HG03139 (cell line): ENCODE measurements around the gene AOC3.

Source experiments
- ATAC-seq: cut with Tn5 transposase; IDR thresholded peaks from one replicate; pipeline ENCODE4 v1.9.1; 2021; ENCODE audit not compliant: unreplicated experiment

AOC3 gene

GRCh38 chr17:42850954-42851353, at the start of gene AOC3:
TSS of gene AOC3 (plus strand) at chr17:42851199. CDS start at chr17:42851344, 145 bp downstream.
- ATAC-seq: no peak

GRCh38 chr17:42803074-42803883, 47.7 kb upstream of the AOC3 start:
- ATAC-seq: no peak

GRCh38 chr17:42804918-42805367, 46.1 kb upstream of the AOC3 start:
- ATAC-seq: no peak

- no peak for ATAC-seq
Observed at GRCh38 chr17:42806249-42806648, 44.8 kb upstream of the AOC3 start.

- no peak for ATAC-seq
Observed at GRCh38 chr17:42809250-42809649, 41.7 kb upstream of the AOC3 start.

- no peak for ATAC-seq
Observed at GRCh38 chr17:42814633-42815399, 36.2 kb upstream of the AOC3 start.

- ATAC-seq: no peak
Observed at GRCh38 chr17:42817866-42818265, 33.1 kb upstream of the AOC3 start.

GRCh38 chr17:42818379-42818778, 32.6 kb upstream of the AOC3 start:
- ATAC-seq: no peak

- no peak for ATAC-seq
Observed at GRCh38 chr17:42819939-42820535, 31.0 kb upstream of the AOC3 start.

GRCh38 chr17:42821176-42821575, 29.8 kb upstream of the AOC3 start:
- ATAC-seq: no peak

- ATAC-seq: no peak
Observed at GRCh38 chr17:42827472-42827871, 23.5 kb upstream of the AOC3 start.

GRCh38 chr17:42830971-42831370, 20.0 kb upstream of the AOC3 start:
- ATAC-seq: no peak

GRCh38 chr17:42832213-42832933, 18.6 kb upstream of the AOC3 start:
- peak; percentile 6 for ATAC-seq

GRCh38 chr17:42832934-42833766, 17.8 kb upstream of the AOC3 start, which contains the start of gene PSME3:
TSS of gene PSME3 (plus strand) at chr17:42833397. CDS start at chr17:42833632, 235 bp downstream.
- ATAC-seq: peak; percentile 73

GRCh38 chr17:42833767-42834422, 17.1 kb upstream of the AOC3 start:
- peak; percentile 17 for ATAC-seq

GRCh38 chr17:42835732-42836131, 15.3 kb upstream of the AOC3 start:
- no peak for ATAC-seq

- ATAC-seq: no peak
Observed at GRCh38 chr17:42841975-42842685, 8.9 kb upstream of the AOC3 start.

- ATAC-seq: no peak
Observed at GRCh38 chr17:42843358-42843934, 7.6 kb upstream of the AOC3 start.

- no peak for ATAC-seq
Observed at GRCh38 chr17:42844271-42844670, 6.7 kb upstream of the AOC3 start, which contains the start of gene AOC2. TSS of gene AOC2 (plus strand) at chr17:42844580. CDS start at chr17:42844627, 47 bp downstream.
